GM10266 (cell line): ENCODE measurements around the gene MYOC.

Source experiments
- DNase-seq: peaks from one replicate; pipeline ENCODE4 v3.0.0; 2012; ENCODE audit errors: extremely low spot score
- TF ChIP-seq, protein P1 (sequence below): IDR thresholded peaks from 2 replicates; pipeline ENCODE4 v1.5.1; 2012; ENCODE audit warnings: mild to moderate bottlenecking, low read depth; ENCODE audit not compliant: control insufficient read depth, insufficient read depth; ENCODE audit errors: missing control alignments

MYOC gene

DNA sequence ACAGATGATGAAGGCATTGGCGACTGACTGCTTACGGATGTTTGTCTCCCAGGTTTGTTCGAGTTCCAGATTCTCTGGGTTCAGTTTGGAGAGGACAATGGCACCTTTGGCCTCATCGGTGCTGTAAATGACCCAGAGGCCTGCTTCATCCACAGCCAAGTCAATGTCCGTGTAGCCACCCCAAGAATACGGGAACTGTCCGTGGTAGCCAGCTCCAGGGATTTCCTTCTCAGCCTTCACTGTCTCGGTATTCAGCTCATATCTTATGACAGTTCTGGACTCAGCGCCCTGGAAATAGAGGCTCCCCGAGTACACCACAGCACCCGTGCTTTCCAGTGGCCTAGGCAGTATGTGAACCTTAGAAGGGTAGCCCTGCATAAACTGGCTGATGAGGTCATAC lies 16.3 kb downstream of the MYOC start:
- DNase-seq = no peak
- TF ChIP-seq, protein P1, sequence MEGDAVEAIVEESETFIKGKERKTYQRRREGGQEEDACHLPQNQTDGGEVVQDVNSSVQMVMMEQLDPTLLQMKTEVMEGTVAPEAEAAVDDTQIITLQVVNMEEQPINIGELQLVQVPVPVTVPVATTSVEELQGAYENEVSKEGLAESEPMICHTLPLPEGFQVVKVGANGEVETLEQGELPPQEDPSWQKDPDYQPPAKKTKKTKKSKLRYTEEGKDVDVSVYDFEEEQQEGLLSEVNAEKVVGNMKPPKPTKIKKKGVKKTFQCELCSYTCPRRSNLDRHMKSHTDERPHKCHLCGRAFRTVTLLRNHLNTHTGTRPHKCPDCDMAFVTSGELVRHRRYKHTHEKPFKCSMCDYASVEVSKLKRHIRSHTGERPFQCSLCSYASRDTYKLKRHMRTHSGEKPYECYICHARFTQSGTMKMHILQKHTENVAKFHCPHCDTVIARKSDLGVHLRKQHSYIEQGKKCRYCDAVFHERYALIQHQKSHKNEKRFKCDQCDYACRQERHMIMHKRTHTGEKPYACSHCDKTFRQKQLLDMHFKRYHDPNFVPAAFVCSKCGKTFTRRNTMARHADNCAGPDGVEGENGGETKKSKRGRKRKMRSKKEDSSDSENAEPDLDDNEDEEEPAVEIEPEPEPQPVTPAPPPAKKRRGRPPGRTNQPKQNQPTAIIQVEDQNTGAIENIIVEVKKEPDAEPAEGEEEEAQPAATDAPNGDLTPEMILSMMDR = no peak

DNA sequence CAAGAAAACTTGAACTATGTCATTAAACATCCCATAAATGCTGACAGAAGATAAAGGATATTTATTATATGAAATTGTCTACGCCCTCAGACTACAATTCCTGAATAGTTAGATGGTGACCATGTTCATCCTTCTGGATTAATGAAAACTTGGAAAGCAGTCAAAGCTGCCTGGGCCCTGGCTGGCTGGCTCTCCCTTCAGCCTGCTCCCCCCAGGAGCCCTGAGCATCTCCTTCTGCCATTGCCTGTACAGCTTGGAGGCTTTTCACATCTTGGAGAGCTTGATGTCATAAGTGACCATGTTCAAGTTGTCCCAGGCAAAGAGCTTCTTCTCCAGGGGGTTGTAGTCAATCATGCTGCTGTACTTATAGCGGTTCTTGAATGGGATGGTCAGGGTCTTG lies 16.8 kb downstream of the MYOC start:
- TF ChIP-seq, protein P1 = no peak

GRCh38 chr1:171628225-171628624 lies 24.3 kb downstream of the MYOC start:
- TF ChIP-seq, protein P1 = no peak
- no peak for DNase-seq

More for the DNA sequence above, 16.8 kb downstream of the MYOC start:
- DNase-seq = no peak

DNA sequence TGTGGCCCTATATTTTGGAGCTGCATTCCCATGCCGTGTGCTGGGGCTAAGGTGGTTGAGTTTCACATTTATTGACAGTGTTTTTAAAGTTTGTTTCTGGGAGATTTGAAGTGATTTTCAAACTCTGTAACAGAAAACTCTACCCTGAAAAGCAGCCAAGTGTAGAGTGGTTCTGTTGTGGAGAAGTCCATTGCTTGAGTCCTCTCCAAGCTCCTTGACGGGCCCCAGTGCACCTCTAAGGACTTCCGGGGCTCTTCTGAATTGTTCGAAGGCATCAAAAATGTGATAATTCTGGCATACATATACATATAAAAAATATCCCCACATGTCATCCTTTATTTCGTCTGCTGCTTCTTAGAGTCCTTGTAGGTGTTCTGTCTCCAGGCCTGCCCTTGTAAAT lies 25.5 kb downstream of the MYOC start:
- DNase-seq = no peak

GRCh38 chr1:171625225-171625624 lies 27.3 kb downstream of the MYOC start:
- TF ChIP-seq, protein P1 = no peak
- no peak for DNase-seq

More for the DNA sequence above, 25.5 kb downstream of the MYOC start:
- TF ChIP-seq, protein P1 = no peak

DNA sequence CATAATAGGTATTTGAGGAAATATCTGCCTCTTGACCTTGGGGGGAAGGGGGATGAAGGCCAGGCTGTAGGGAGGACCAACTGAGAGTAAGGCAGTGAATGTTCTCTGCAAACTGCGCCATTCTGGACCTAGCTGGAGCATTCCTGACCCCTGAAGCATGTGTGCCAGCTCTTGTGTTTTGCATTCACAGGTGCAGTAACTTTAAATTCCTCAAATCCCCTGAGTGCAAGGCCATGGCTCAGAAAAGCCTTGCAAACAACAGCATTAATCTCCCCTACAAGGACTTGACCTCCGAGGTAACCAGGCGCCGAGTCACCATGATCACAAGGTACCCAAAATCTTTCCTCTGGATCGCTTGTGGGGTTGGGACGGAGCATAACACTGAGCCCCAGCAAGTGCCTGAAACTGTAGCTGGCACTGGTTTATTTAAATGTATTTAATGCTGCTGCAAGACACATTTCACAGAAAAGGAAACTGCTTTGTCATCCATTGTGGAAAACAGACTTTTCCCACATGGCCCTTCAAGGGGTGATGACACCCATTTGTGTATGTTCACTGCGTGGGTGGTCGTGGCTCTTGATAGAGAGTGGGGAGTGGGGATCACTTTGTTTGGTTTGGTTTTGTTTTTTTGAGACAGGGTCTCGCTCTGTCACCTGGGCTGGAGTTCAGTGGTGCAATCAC lies 28.7 kb downstream of the MYOC start:
- TF ChIP-seq, protein P1 = no peak
- no peak for DNase-seq

DNA sequence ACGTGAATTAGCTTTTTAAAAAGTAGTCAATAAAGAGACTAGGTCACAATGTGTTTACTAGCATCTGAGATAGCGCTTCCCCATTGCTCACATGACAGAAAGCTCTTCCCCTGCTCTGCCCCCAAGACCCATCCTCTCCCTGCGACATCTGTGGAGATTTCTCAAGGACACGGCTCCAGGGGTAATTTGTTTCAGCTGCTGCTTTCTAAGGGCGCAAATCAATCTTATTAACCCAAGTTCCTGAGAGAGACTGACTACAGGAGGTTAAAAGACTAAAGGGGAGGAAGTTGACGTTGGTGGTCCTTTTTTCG lies 30.4 kb downstream of the MYOC start, which contains the start of gene MYOCOS:
MYOCOS (plus strand) TSS at position 92 of the 311 bp plus-strand sequence. CDS start 1,641 bp downstream, outside the sequence.
- TF ChIP-seq, protein P1 = no peak
- no peak for DNase-seq
